ENCODE measurements around the gene GRHL3.
"Not testable (repeated sequence)": the region's sequence is repeated elsewhere in the genome, so short reads cannot be mapped to it uniquely, and the experiment has no call there.

Gene GRHL3
- long read RNA-seq, donor 1, result 0 reads
- long read RNA-seq, donor 2, partial matches to known transcripts, result 0 of 1 reads
- long read RNA-seq, donor 2, other reads (novel, unspliced or antisense), result 0 of 1 reads
- long read RNA-seq, donor 3, result 0 reads
- long read RNA-seq, donor 4, result 0 reads
- long read RNA-seq, donor 5, partial matches to known transcripts, result 0 of 1 reads
- long read RNA-seq, donor 5, other reads (novel, unspliced or antisense), result 0 of 1 reads
- long read RNA-seq, donor 6, partial matches to known transcripts, result 0 of 1 reads
- long read RNA-seq, donor 6, other reads (novel, unspliced or antisense), result 0 of 1 reads
- long read RNA-seq, donor 7, partial matches to known transcripts, result 0 of 2 reads
- long read RNA-seq, donor 7, other reads (novel, unspliced or antisense), result 0 of 2 reads
- long read RNA-seq, donor 8, partial matches to known transcripts, result 0 of 2 reads
- long read RNA-seq, donor 8, other reads (novel, unspliced or antisense), result 0 of 2 reads

DNA sequence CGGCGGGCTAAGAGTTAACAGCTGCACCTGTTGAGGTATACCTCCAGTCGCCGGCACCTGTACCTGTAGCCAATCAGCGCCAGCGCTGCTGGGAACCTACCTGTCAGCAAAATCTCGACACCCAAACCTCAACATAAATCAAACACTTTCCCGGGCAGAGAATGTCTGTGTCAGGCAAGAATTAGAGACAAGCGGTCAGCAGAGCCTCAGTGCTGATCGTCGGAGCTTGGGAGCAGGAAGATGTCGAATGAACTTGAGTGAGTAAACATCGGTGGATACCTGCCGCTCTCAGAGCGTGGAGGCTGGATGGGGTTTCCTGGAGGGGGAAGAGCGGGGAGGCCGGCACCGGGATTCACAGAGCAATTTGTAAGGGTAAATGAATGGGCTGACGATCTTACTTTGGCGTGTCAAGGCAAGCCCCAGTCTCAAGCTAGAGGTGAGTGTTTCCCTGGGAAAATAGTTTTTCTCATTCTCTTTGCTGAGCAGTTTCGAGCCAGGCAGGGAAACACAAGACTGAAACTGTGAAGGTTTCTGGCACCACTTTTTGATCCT, at the start of gene GRHL3:
GRHL3 (plus strand) TSS at position 46 of the 552 bp plus-strand sequence; CDS start at position 241, 195 bp downstream.
- DNase-seq, result peak; percentile 56

- not testable (repeated sequence) for DNase-seq
Observed at GRCh38 chr1:24274203-24275103, 44.7 kb upstream of the GRHL3 start.

GRCh38 chr1:24275104-24275410, 44.1 kb upstream of the GRHL3 start:
- DNase-seq, result no peak

GRCh38 chr1:24275510-24275909, 43.6 kb upstream of the GRHL3 start:
- DNase-seq, result no peak

DNA sequence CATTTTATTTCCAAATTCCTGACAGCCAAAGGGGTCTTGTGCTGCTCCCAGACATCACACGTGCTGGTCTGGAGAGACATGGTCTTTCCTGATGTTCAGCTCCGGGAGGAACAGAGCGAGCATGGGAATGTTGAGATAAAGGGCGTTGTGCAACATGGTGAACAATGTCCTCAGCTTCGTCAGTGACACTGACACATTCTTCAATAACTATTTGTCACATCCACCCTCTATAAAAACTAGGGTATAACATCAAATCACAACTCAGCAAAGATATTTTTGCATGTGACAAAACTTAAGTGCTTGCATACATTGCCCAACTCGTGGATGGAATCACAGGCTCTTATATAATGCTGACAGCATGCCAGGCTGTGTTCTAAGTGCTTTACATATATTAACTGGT, 42.4 kb upstream of the GRHL3 start:
- no peak for DNase-seq

DNA sequence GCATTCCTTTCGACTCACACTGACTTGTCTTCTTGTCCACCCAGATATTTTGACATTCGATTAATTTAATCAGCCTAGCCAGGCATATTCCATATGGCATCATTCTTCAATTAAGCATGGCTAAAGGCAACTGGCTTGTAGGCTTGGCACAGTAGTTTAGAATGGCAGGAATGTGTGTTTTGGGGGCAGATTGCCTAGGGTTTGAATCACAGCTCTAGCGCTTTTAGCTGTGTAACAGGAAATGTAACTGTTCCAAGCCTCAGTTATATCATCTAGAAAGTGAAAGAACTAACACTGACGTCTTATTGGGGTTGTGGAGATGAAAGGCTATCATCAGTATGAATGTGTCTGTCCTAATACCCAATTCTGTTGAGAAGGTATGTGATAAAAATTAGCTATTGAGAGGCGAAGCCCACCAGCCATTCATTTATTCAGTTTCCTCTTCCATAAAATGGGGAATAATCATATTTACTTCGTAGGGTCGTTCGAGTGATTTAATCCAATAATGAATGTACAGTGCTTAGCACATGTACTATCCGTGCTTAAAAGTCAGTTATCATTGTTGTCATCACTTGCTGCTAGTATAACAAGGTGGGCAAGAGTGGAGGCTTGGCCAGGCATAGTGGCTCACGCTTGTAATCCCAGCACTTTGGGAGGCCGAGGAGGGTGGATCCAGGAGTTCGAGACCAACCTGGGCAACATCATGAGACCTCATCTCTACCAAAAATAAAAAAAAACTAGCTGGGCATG, 41.6 kb upstream of the GRHL3 start:
- DNase-seq, result no peak

- DNase-seq, result no peak
Observed at GRCh38 chr1:24278726-24279125, 40.4 kb upstream of the GRHL3 start.

- no peak for DNase-seq
Observed at GRCh38 chr1:24279590-24280232, 39.4 kb upstream of the GRHL3 start.

- no peak for DNase-seq
Observed at GRCh38 chr1:24281591-24281990, 37.6 kb upstream of the GRHL3 start.

- DNase-seq, result no peak
Observed at GRCh38 chr1:24282491-24282890, 36.7 kb upstream of the GRHL3 start.

- DNase-seq, result no peak
Observed at GRCh38 chr1:24283326-24284155, 35.6 kb upstream of the GRHL3 start.

GRCh38 chr1:24284156-24284471, 35.0 kb upstream of the GRHL3 start:
- no peak for DNase-seq

DNA sequence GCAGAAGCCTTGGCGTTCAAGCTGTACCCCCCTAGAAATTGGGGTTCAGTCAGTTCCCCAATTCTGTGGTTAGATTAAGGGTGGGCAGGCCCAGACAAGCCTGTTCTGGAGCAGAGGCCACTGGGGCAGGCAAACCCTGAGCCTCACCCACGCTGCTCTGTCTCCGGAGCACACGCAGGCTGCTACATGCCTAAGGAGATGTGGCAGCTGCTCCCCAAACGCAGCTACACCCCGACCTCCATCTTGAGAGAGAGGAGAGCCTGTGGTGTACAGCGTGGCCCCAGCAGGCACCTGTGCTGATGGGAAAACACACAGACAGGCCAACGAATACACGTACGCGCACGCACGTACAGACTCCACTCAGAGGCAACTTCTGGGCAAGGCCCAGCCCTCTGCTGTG, 33.9 kb upstream of the GRHL3 start:
- no peak for DNase-seq

DNA sequence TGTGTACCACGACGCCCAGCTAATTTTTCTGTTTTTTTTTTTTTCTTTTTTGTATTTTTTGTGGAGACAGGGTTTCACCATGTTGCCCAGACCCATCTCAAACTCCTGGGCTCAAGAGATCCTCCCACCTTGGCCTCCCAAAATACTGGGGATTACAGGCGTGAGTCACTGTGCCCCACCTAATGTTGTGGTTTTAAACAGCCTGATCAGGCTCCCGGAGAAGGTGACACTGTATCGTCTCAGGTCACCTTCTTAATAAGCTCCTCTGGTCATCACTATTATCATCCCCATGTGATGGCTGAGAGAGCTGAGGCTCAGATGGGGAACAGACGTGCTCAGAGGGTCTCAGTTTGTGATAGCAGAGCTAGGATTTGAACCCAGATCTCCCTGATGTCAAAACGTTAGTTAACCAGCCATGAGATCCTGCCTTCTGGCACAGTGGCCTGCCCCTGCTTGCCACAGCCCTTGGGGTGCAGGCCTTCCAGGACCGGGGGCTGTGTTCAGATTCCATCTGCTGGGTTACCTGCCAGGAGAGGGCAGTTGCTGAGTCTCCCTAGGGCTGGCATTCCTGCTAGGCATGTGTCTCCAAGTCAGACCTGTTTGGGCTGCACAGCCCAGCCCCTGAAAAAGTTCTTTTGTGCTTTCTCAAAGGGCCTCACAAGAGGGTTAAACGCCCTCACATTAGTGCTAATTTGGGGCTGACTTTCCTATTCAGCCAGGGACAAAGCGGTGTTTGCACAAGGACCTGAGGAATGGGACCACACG, 32.7 kb upstream of the GRHL3 start:
- DNase-seq, result no peak

GRCh38 chr1:24287779-24288178, 31.4 kb upstream of the GRHL3 start:
- DNase-seq, result not testable (repeated sequence)

DNA sequence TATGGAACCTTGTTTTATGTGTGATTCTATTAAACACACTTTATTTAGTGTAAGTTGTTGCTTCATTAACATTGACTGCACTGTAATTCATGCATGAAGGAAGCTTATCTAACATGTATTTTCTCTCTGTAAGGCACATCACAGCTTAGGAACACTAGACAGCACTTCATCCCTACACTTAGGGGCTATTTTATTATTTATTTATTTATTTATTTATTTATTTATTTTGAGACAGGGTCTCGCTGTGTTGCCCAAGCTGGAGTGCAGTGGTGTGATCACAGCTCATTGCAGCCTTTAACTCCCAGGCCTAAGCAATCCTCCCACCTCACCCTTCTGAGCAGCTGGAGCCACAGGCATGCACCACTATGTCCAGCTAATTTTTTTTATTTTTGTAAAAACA, 30.7 kb upstream of the GRHL3 start:
- no peak for DNase-seq

GRCh38 chr1:24289937-24290595, 29.1 kb upstream of the GRHL3 start:
- DNase-seq, result no peak

DNA sequence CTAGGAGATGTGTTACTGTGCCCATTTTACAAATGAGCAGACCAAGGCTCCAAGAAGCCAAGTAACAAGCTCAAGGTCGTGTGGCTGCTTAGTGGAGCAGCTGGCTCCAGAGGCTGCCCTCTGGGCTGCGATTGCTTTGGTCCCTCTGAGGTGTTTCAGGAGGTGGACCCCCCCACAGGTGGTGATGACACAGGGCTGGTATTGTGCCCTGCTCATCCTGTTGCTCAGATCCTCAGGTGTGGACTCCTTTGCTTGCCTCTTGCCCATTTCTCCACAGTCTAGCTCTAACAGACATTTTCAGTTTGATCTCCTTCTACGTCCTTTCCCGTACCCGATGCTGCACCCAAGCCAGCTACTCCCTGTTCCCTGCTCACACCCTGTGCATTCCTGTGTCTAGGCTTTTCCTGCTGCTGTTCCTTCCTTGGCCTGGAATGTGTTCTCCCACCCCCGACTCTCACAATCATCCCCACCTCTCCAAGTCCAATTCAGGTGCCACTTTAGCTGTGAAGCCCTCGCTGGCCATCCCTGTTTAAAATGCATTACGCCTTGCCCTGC, 28.1 kb upstream of the GRHL3 start:
- no peak for DNase-seq

DNA sequence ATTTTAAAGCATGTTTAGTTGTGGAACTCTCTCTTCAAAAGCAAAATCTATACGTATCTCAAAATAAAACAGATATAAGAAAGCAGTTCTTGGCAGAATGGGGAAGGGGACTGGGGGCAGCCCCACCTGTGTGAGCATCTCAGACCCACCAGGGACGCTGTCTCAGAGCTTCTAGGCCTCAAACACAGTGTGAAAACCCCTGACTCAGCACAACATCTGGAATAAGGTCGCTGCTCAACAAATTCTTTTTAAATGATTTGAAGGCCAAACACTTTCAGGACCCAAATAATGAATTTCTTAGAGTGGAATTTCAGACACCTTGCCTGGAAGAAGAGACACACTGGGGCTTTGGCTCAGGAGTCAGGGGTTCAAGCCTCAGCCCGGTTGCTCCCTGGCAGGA, 27.1 kb upstream of the GRHL3 start:
- no peak for DNase-seq

Data from right kidney (tissue), 9 donors.